GM12878 (cell line): ENCODE measurements around the gene NDUFB4. TPM values are rescaled to one million over a fixed set of nuclear protein-coding genes. Genes with fewer than 3 reads are reported as not detected.

ENCODE experiments used
- ATAC-seq: fragments of 200-7000 bp; cut with Tn5 transposase; 3 replicates; pipeline ENCODE4 v1.9.1; 2020; ENCODE audit warnings: mild to moderate bottlenecking, moderate library complexity
- BruUV-seq: library from RNA; stranded (reverse); fragments of 400-500 nt; replicated peaks from 2 replicates; lab custom pipeline; 2021; lab: Mats Ljungman, UMichigan
- CTCF ChIA-PET: fragments of 300-600 bp; sonication (Branson Sonifier 250); formaldehyde crosslinking; extraction: SDS; loops from one replicate; lab custom pipeline; 2021; ENCODE audit warnings: inconsistent platforms; lab: Yijun Ruan, JAX
- POLR2A ChIA-PET: fragments of 350-600 bp; formaldehyde crosslinking; extraction: SDS; loops from one replicate; lab custom pipeline; 2021; ENCODE audit warnings: inconsistent platforms; lab: Charles Lee
- RAD21 ChIA-PET: fragments of 300-600 bp; sonication (Branson Sonifier 250); formaldehyde crosslinking; loops from one replicate; lab custom pipeline; 2023; ENCODE audit warnings: antibody characterized with exemption; ENCODE audit not compliant: unreplicated experiment; lab: Charles Lee
- SMC1A ChIA-PET: fragments of 300-600 bp; sonication (Branson Sonifier 250); formaldehyde crosslinking; loops from one replicate; lab custom pipeline; 2023; ENCODE audit not compliant: unreplicated experiment, uncharacterized antibody; lab: Charles Lee
- DNase-seq: peaks from one replicate; pipeline ENCODE4 v3.0.0-alpha.2; 2011; ENCODE audit warnings: low read depth, low spot score
- FAIRE-seq: peaks from 3 replicates; lab custom pipeline; 2011; peaks lifted over from hg19 to GRCh38; lab: Jason Lieb, UNC
- H2AFZ ChIP-seq: 2 replicates; pipeline ENCODE4 v1.6.0; 2011; ENCODE audit warnings: low read depth, low read length, control low read depth; ENCODE audit not compliant: control insufficient read depth
- H3K27ac ChIP-seq: 2 replicates; pipeline ENCODE4 v1.5.1; 2011; ENCODE audit warnings: control low read depth; ENCODE audit not compliant: control insufficient read depth, insufficient read depth
- H3K27me3 ChIP-seq, 2 experiments: replicated peaks in 1 of 2; 2 replicates each; pipeline versions ENCODE4 v1.6.0 to v1.6.1; 2011; ENCODE audit warnings: low read length in 1 of 2; ENCODE audit not compliant: control insufficient read depth in 2 of 2, insufficient read depth in 2 of 2
- H3K36me3 ChIP-seq, 2 experiments: 2 replicates each; pipeline ENCODE4 v1.5.1; 2011; ENCODE audit warnings: low read length in 1 of 2; ENCODE audit not compliant: control insufficient read depth in 2 of 2, insufficient read depth in 2 of 2
- H3K4me1 ChIP-seq: 2 replicates; pipeline ENCODE4 v1.6.1; 2011; ENCODE audit warnings: mild to moderate bottlenecking, low read length, moderate library complexity, mixed read lengths; ENCODE audit not compliant: control insufficient read depth, insufficient read depth
- H3K4me2 ChIP-seq: 2 replicates; pipeline ENCODE4 v1.6.0; 2011; ENCODE audit warnings: control low read depth; ENCODE audit not compliant: control insufficient read depth, insufficient read depth
- H3K4me3 ChIP-seq: fragments of 200-600 bp; sonication (generic); 2 replicates; pipeline ENCODE4 v1.5.1; 2016
- H3K79me2 ChIP-seq: 2 replicates; pipeline ENCODE4 v1.6.0; 2011; ENCODE audit warnings: low read length; ENCODE audit not compliant: control insufficient read depth, insufficient read depth
- H3K9ac ChIP-seq: 2 replicates; pipeline ENCODE4 v1.8.0; 2011; ENCODE audit warnings: low read length, control low read depth, mixed read lengths; ENCODE audit not compliant: control insufficient read depth, insufficient read depth
- H3K9me3 ChIP-seq: replicated peaks from 3 replicates; pipeline ENCODE4 v1.5.1; 2011; ENCODE audit warnings: mild to moderate bottlenecking, low read length; ENCODE audit not compliant: control insufficient read depth, insufficient read depth
- H4K20me1 ChIP-seq: 2 replicates; pipeline ENCODE4 v1.6.0; 2011; ENCODE audit not compliant: control insufficient read depth, insufficient read depth
- DPF2 ChIP-seq: fragments of 450-650 bp; IDR thresholded peaks from 2 replicates; pipeline ENCODE4 v1.6.1; 2017; ENCODE audit warnings: mild to moderate bottlenecking
- RAD51 ChIP-seq: fragments of 450-650 bp; IDR thresholded peaks from 2 replicates; pipeline ENCODE4 v1.6.1; 2016; ENCODE audit warnings: moderate library complexity, mild to moderate bottlenecking, inconsistent platforms
- RB1 ChIP-seq: fragments of 450-650 bp; formaldehyde crosslinking; IDR thresholded peaks from 2 replicates; pipeline ENCODE4 v1.6.1; 2017; ENCODE audit warnings: mild to moderate bottlenecking, borderline replicate concordance
- RELA ChIP-seq: fragments of 450-650 bp; IDR thresholded peaks from 2 replicates; pipeline ENCODE4 v1.8.0; 2014; ENCODE audit warnings: borderline replicate concordance; ENCODE audit not compliant: partially characterized antibody
- SMARCA5 ChIP-seq: fragments of 450-650 bp; IDR thresholded peaks from 2 replicates; pipeline ENCODE4 v1.6.1; 2017; ENCODE audit warnings: mild to moderate bottlenecking
- STAT1 ChIP-seq: fragments of 450-650 bp; conservative IDR thresholded peaks from 2 replicates; pipeline ENCODE4 v1.6.1; 2014; ENCODE audit warnings: antibody characterized with exemption, mild to moderate bottlenecking
- ZNF207 ChIP-seq: fragments of 450-650 bp; IDR thresholded peaks from 2 replicates; pipeline ENCODE4 v1.6.1; 2014; ENCODE audit warnings: antibody characterized with exemption, mild to moderate bottlenecking, borderline replicate concordance
- ZNF217 ChIP-seq: fragments of 450-650 bp; IDR thresholded peaks from 2 replicates; pipeline ENCODE4 v1.6.1; 2017; ENCODE audit warnings: antibody characterized with exemption, mild to moderate bottlenecking
- WGBS: methylation state at CpG from one replicate; pipeline ENCODE4 v1.1.6; 2016; ENCODE audit warnings: low lambda C conversion rate; ENCODE audit not compliant: insufficient replicate concordance, insufficient coverage; ENCODE audit errors: missing lambda C conversion rate; 5-methylcytosine and 5-hydroxymethylcytosine counted together
- in situ Hi-C: fragments of 300-500 bp; cut with MboI; formaldehyde crosslinking; loops from 9 replicates; pipeline ENCODE4 v1.14.3; 2018; ENCODE audit warnings: mixed read lengths
- intact Hi-C: fragments of 100-400 bp; cut with micrococcal nuclease; formaldehyde crosslinking; loops from one replicate; pipeline ENCODE4 v1.14.2; 2022; ENCODE audit not compliant: unreplicated experiment
- polyA plus RNA-seq, 11 experiments: library from polyadenylated mRNA; depleted of rRNA in 4 of 11; unstranded in 6 of 11; stranded (reverse) in 5 of 11; fragments of >200 nt; fragmentation: Nextera tagmentation in 4 of 11; fragmentation: Illumina TruSeq in 1 of 11; extraction: Ambion mirVana in 4 of 11; extraction: Trizol in 1 of 11; gene quantifications; 1 replicate in 1 of 11; 2 replicates in 10 of 11; pipeline versions ENCODE4 v1.2.1 to v1.2.3, GENCODE V29; 2011 to 2016; ENCODE audit warnings: inconsistent platforms in 2 of 11, missing spikeins in 2 of 11, low read depth in 1 of 11
- total RNA-seq, 4 experiments: library from RNA; depleted of rRNA in 3 of 4; stranded (reverse); fragments of >200 nt in 3 of 4; fragmentation: Illumina TruSeq in 1 of 4; extraction: Trizol in 1 of 4; gene quantifications; 2 replicates each; pipeline versions ENCODE4 v1.2.1 to v1.2.3, GENCODE V29; 2013 to 2021
- TF ChIP-seq, protein P1 (sequence below): fragments of 450-650 bp; IDR thresholded peaks from 2 replicates; pipeline ENCODE4 v1.6.1; 2018; ENCODE audit warnings: mild to moderate bottlenecking, low read depth, moderate library complexity; ENCODE audit not compliant: partially characterized antibody
- TF ChIP-seq, protein P2 (sequence below): fragments of 450-650 bp; IDR thresholded peaks from 2 replicates; pipeline ENCODE4 v1.6.1; 2016; ENCODE audit warnings: mild to moderate bottlenecking
- TF ChIP-seq, protein P3 (sequence below): IDR thresholded peaks from 2 replicates; pipeline ENCODE4 v1.6.1; 2011; ENCODE audit warnings: low read depth, mild to moderate bottlenecking, low read length, moderate library complexity, borderline replicate concordance; ENCODE audit errors: extremely low read depth
- TF ChIP-seq, protein P4 (sequence below): fragments of 450-650 bp; IDR thresholded peaks from 2 replicates; pipeline ENCODE4 v1.6.1; 2014; ENCODE audit warnings: mild to moderate bottlenecking

Gene NDUFB4
- total and polyA plus RNA-seq, 10 of the 15 experiments (the other 5 are each of a cell fraction or from before 2014, with no cell fraction given), result 155 to 864 (median 387) TPM

DNA sequence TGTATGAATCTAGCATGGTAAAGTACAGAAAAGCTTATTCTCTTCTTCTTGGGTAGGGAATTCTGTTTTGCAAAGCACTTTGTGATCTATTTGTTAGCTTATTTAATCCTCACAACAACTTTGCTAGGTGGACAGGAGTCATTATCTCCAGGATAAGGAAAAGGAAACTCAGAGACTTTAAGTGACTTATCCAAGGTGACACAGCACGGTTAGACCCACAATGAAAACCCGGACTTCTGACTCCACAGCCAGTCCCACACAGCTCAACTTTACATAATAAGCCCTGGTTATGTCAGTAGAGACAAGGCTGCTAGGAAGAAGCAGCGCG lies 384 bp upstream of the NDUFB4 start:
- peak overlapping the region; percentile 93 for H3K9ac ChIP-seq
- peak overlapping the region; percentile 69 for H3K4me3 ChIP-seq
- no TSS peak for BruUV-seq
- H3K9me3 ChIP-seq, result no peaks in the 10 kb centered on the region
- intact Hi-C loops (loop anchor here (2.0 to 10.0 kb wide), 3 partner anchors 92 to 189 kb away; partner anchors contain the start of genes GTF2E1 and RABL3), in situ Hi-C loops (loop anchor here (10.0 kb wide), 1 partner anchor 199 kb away; no protein-coding TSS in a partner anchor)
- CTCF ChIA-PET, result interaction anchor here (0.7 to 4.0 kb wide), 19 partner anchors 9 to 198 kb away, joined by 3 to 23 read pairs (median 3); no protein-coding TSS in a partner anchor
- 0% methylated on average over 4 of the region's 4 CpGs for WGBS
- DNase-seq, result no peak
- H3K27me3 ChIP-seq, result no peaks in the 10 kb centered on the region
- SMC1A ChIA-PET, result interaction anchor here (0.7 to 5.4 kb wide), 17 partner anchors 9 to 198 kb away, joined by 3 to 32 read pairs (median 10); partner anchors contain the start of genes GTF2E1 and RABL3
- TF ChIP-seq ZNF217 (peak; percentile 66), DPF2 (no peak), RELA (peak; percentile 15), RAD51 (no peak), RB1 (0 out of 2 replicates have a peak, but pooled peaks have one; percentile 17), STAT1 (0 out of 2 replicates have a peak, but pooled peaks have one; percentile 22), SMARCA5 (peak; percentile 84), ZNF207 (no peak)
- TF ChIP-seq, protein P1, sequence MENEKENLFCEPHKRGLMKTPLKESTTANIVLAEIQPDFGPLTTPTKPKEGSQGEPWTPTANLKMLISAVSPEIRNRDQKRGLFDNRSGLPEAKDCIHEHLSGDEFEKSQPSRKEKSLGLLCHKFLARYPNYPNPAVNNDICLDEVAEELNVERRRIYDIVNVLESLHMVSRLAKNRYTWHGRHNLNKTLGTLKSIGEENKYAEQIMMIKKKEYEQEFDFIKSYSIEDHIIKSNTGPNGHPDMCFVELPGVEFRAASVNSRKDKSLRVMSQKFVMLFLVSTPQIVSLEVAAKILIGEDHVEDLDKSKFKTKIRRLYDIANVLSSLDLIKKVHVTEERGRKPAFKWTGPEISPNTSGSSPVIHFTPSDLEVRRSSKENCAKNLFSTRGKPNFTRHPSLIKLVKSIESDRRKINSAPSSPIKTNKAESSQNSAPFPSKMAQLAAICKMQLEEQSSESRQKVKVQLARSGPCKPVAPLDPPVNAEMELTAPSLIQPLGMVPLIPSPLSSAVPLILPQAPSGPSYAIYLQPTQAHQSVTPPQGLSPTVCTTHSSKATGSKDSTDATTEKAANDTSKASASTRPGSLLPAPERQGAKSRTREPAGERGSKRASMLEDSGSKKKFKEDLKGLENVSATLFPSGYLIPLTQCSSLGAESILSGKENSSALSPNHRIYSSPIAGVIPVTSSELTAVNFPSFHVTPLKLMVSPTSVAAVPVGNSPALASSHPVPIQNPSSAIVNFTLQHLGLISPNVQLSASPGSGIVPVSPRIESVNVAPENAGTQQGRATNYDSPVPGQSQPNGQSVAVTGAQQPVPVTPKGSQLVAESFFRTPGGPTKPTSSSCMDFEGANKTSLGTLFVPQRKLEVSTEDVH, result no peak
- TF ChIP-seq, protein P2, sequence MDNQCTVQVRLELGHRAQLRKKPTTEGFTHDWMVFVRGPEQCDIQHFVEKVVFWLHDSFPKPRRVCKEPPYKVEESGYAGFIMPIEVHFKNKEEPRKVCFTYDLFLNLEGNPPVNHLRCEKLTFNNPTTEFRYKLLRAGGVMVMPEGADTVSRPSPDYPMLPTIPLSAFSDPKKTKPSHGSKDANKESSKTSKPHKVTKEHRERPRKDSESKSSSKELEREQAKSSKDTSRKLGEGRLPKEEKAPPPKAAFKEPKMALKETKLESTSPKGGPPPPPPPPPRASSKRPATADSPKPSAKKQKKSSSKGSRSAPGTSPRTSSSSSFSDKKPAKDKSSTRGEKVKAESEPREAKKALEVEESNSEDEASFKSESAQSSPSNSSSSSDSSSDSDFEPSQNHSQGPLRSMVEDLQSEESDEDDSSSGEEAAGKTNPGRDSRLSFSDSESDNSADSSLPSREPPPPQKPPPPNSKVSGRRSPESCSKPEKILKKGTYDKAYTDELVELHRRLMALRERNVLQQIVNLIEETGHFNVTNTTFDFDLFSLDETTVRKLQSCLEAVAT, result 0 out of 2 replicates have a peak, but pooled peaks have one; percentile 2
- TF ChIP-seq, protein P3, sequence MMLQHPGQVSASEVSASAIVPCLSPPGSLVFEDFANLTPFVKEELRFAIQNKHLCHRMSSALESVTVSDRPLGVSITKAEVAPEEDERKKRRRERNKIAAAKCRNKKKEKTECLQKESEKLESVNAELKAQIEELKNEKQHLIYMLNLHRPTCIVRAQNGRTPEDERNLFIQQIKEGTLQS, result no peak
- TF ChIP-seq, protein P4, sequence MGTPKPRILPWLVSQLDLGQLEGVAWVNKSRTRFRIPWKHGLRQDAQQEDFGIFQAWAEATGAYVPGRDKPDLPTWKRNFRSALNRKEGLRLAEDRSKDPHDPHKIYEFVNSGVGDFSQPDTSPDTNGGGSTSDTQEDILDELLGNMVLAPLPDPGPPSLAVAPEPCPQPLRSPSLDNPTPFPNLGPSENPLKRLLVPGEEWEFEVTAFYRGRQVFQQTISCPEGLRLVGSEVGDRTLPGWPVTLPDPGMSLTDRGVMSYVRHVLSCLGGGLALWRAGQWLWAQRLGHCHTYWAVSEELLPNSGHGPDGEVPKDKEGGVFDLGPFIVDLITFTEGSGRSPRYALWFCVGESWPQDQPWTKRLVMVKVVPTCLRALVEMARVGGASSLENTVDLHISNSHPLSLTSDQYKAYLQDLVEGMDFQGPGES, result no peak
- RAD21 ChIA-PET, result interaction anchor here (0.8 to 2.9 kb wide), 22 partner anchors 10 to 500 kb away, joined by 3 to 15 read pairs (median 5); partner anchors contain the start of genes GTF2E1 and RABL3
- ATAC-seq, result no peak
- POLR2A ChIA-PET, result interaction anchor here (0.6 to 4.3 kb wide), 15 partner anchors 9 to 501 kb away, joined by 3 to 23 read pairs (median 3); partner anchors contain the start of genes GTF2E1, LRRC58 and RABL3
- H3K79me2 ChIP-seq, result peaks cover 38% of the 10 kb centered on the region
- peak; percentile 35 for FAIRE-seq
- H2AFZ ChIP-seq, result peak overlapping the region; percentile 98
- H3K4me2 ChIP-seq, result peak overlapping the region; percentile 88
- no peaks in the 10 kb centered on the region; the same call in 1 of the 2 replicates for H3K4me1 ChIP-seq
- no peak overlapping the region for H3K27ac ChIP-seq
- H3K36me3 ChIP-seq, result peaks cover 0 to 8% of the 10 kb centered on the region in 2 experiments; a peak in 3 of 4 replicates
- no peaks in the 10 kb centered on the region; the same call in 1 of the 2 replicates for H4K20me1 ChIP-seq
